Omental fat pad (tissue), 4 donors: ENCODE data around the gene SEC61A1. TPM values are rescaled to one million over a fixed set of nuclear protein-coding genes. Genes with fewer than 3 reads are reported as not detected.

Experiments used
- ATAC-seq: fragments of 150-250 bp; one replicate; pipeline ENCODE4 v1.9.1; 2016; ENCODE audit warnings: mild to moderate bottlenecking, moderate library complexity; ENCODE audit not compliant: low FRiP score
- DNase-seq: peaks from one replicate; pipeline ENCODE4 v3.0.0-alpha.2; 2019; ENCODE audit warnings: low spot score
- CTCF ChIP-seq, 3 donors: fragments of 450-650 bp; IDR thresholded peaks; one replicate each; pipeline ENCODE4 v1.5.1; 2016 to 2017; ENCODE audit warnings: antibody characterized with exemption in 3 of 3, mild to moderate bottlenecking in 3 of 3, moderate library complexity in 2 of 3
- total RNA-seq, 4 donors: library from RNA; depleted of rRNA; stranded (reverse); fragments of >200 nt; gene quantifications; one replicate each; pipeline ENCODE4 v1.1.0, GENCODE V29; 2016

Gene SEC61A1
- total RNA-seq, 4 donors from 2014 or later: 125 to 208 (median 203) TPM

GRCh38 chr3:128072454-128073184 is 20.4 kb downstream of the SEC61A1 start:
- DNase-seq (no peak), ATAC-seq (no peak)
- TF ChIP-seq CTCF (IDR thresholded peaks at IDR 0.05): no peak

DNA sequence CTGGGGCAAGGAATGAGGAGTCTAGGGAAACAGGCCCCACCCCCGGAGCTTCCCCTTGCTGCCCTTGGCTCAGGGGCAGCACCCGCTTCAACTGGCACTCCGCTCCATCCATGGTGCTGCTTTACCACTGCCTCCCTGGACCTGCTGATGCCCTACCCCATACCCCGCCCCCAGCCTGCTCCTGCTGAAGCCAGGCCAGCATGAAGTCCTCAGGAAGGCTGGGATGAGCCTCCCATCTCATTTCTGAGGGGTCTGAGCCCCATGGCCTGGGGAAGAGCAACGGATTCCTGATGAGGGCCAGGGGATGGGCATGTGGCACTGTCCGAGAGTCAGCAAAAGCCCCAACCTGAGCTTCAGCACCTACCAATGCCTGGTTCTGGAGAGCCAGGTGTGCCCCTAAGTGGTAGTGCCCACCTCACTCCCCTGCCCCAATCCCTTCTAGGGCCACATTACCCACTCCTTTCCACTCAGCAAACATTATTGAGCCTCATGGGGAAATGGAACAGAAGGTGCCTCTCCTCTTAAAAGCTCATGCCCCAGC is 21.0 kb downstream of the SEC61A1 start:
- DNase-seq (no peak), ATAC-seq (no peak)

DNA sequence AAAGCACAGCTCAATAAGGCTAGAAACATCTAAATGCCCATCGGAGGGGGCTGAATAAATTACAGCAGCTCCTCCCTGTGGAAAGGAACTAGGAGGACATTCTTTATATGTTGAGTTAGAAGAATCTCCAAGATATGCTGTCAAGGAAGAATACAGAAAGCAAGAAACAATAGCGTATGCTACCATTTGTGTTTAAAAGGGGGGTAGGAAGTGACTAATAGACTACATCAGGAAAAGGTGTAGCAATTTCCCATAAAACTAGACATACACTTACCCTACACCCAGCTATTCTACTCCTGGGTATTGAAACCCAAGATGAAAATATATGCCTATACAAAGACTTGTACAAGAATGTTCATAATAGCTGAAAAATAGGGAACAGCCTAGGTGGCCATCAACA is 21.6 kb downstream of the SEC61A1 start:
- ATAC-seq (no peak), DNase-seq (no peak)
- no peak for TF ChIP-seq CTCF (IDR thresholded peaks at IDR 0.05)

More for the DNA sequence above, 21.0 kb downstream of the SEC61A1 start:
- TF ChIP-seq CTCF (IDR thresholded peaks at IDR 0.05): no peak

DNA sequence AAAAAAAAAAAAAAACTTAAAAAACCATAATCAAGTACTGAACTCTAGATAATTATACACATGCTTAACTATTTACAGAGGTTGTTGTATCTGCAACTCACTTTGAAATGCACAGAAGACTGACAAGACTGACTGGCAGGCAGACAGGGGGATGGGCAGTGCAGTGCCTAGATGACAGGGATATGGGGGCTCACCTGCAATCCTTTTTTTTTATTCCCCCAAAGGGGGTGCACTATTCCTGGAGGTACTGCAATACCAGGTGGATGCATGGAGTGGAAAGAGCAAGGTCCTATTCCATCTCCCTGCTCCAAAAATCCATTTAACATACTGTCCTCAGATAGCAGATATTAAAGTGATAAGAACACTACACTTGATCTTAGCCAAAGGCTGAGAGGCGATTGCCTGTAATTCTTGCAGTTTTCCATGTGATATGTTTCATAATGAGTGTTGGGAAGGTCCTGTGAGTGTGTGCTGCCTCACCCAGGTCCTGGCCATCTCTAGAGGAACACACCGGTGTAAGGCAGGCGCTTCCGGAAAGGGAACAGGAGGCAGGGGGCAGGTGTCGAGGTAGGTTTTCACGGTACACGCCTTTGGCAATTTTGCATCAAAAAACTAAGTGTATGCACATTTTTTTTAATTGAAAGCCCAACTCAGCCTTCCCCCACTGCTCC is 22.7 kb downstream of the SEC61A1 start:
- TF ChIP-seq CTCF (IDR thresholded peaks at IDR 0.05): no peak
- ATAC-seq: no peak
- no peak for DNase-seq

DNA sequence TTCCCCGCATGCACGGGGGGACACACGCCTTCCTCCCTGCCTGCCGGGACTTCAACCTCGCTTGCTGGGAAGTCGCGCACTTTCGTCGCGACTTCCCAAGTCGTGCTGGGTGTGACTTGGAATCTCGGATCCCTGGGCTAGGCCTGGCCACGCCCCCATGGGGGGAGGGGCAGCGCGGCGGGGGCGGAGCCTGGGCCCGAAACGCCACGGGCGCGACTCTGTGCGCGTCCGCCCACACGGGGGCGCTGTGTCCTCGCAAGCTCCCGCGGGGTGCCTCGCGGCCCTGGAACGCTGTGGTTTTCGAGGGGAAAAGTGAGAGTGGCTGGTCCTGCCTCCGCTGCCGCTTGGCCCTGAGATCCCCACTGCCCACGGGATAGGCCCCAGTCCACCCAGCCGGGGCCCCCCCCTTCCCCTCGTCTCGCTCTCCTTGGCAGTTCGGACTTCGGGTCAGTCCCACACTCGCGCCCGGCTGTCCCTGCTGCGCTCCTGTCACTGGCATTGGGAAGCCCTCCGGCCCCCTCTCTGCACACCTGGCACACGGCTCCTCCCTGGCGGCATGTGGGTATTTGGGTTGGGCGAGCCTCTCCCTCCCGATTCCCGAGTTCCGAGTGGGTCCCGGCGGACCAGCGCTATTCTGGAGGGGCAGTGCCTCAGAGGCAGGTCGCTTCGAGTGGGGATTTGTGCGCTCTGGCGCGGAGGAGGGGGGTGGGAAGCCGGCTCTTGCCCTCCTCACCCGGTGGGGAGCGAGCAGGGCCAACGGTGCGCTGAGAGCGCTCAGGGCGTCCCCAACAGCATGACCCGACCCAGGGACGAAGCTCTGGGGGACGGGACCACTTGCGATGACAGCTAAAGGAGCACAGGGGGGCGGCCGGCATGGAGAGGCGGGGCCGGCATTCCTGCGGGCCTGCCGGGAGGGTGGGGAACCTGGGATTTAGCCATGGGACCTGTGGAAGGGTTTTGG is 23.6 kb downstream of the SEC61A1 start:
- peak in 1 of 3 donors; percentile 80 for TF ChIP-seq CTCF (IDR thresholded peaks at IDR 0.05)
- ATAC-seq: peak; percentile 86
- peak; percentile 88 for DNase-seq

- no peak for ATAC-seq
- DNase-seq: no peak
- no peak for TF ChIP-seq CTCF (IDR thresholded peaks at IDR 0.05)
Observed at GRCh38 chr3:128076483-128077201, 24.4 kb downstream of the SEC61A1 start.
